PC-9 (cell line): ENCODE data around the gene SLC27A2. TPM values are rescaled to one million over a fixed set of nuclear protein-coding genes. Genes with fewer than 3 reads are reported as not detected.

Source experiments
- BruUV-seq: library from RNA; stranded (reverse); fragments of 400-500 nt; replicated peaks from 2 replicates; lab custom pipeline; 2021; lab: Mats Ljungman, UMichigan
- CTCF ChIA-PET: fragments of 300-600 bp; sonication (Branson Sonifier 250); formaldehyde crosslinking; loops from one replicate; lab custom pipeline; 2022; ENCODE audit warnings: antibody characterized with exemption; lab: Charles Lee
- POLR2A ChIA-PET: fragments of 300-600 bp; sonication (Branson Sonifier 250); formaldehyde crosslinking; loops from one replicate; lab custom pipeline; 2022; ENCODE audit warnings: antibody characterized with exemption; ENCODE audit not compliant: unreplicated experiment; lab: Charles Lee
- DNase-seq, 2 experiments: peaks; one replicate each; pipeline versions ENCODE4 v3.0.0 to v3.0.0-alpha.2; 2015 to 2022; ENCODE audit warnings: mixed read lengths in 1 of 2
- H2AFZ ChIP-seq: fragments of 200-600 bp; sonication (generic); 2 replicates; pipeline ENCODE4 v1.8.1; 2017; ENCODE audit warnings: antibody characterized with exemption
- H3F3A ChIP-seq: fragments of 200-600 bp; sonication (generic); 2 replicates; pipeline ENCODE4 v1.8.1; 2017; ENCODE audit warnings: antibody characterized with exemption, mild to moderate bottlenecking, low read depth; ENCODE audit not compliant: insufficient read depth
- H3K27ac ChIP-seq: fragments of 200-600 bp; sonication (generic); 2 replicates; pipeline ENCODE4 v1.6.1; 2016; ENCODE audit warnings: mixed run types
- H3K27me3 ChIP-seq: fragments of 200-600 bp; sonication (generic); 2 replicates; pipeline ENCODE4 v1.6.1; 2016; ENCODE audit warnings: low read depth, mixed run types; ENCODE audit not compliant: insufficient read depth
- H3K36me3 ChIP-seq: fragments of 200-600 bp; sonication (generic); 2 replicates; pipeline ENCODE4 v1.6.1; 2016; ENCODE audit warnings: low read depth, mixed run types
- H3K4me1 ChIP-seq: fragments of 200-600 bp; sonication (generic); replicated peaks from 2 replicates; pipeline ENCODE4 v1.6.1; 2016; ENCODE audit warnings: mixed run types; ENCODE audit not compliant: insufficient read depth
- H3K4me2 ChIP-seq: fragments of 200-600 bp; sonication (generic); 2 replicates; pipeline ENCODE4 v1.6.1; 2017; ENCODE audit warnings: mixed run types
- H3K4me3 ChIP-seq: fragments of 200-600 bp; sonication (generic); 2 replicates; pipeline ENCODE4 v1.6.1; 2016; ENCODE audit warnings: mixed run types
- H3K79me2 ChIP-seq: fragments of 200-600 bp; sonication (generic); 2 replicates; pipeline ENCODE4 v1.6.1; 2017; ENCODE audit warnings: low read depth, mixed run types
- H3K9me2 ChIP-seq: fragments of 200-600 bp; sonication (generic); 2 replicates; pipeline ENCODE4 v1.8.1; 2017; ENCODE audit warnings: mild to moderate bottlenecking; ENCODE audit not compliant: insufficient read depth
- H3K9me3 ChIP-seq: fragments of 200-600 bp; sonication (generic); 2 replicates; pipeline ENCODE4 v1.8.1; 2016; ENCODE audit warnings: low read depth; ENCODE audit not compliant: insufficient read depth
- H4K20me1 ChIP-seq: fragments of 200-600 bp; sonication (generic); 2 replicates; pipeline ENCODE4 v1.8.1; 2017; ENCODE audit not compliant: insufficient read depth
- EZH2 ChIP-seq: fragments of 200-600 bp; sonication (generic); IDR thresholded peaks from 2 replicates; pipeline ENCODE4 v1.8.0; 2017; ENCODE audit warnings: antibody characterized with exemption, low read depth
- intact Hi-C: fragments of 100-400 bp; cut with micrococcal nuclease; formaldehyde crosslinking; loops from one replicate; pipeline ENCODE4 v1.10.0; 2022; ENCODE audit not compliant: unreplicated experiment
- total RNA-seq: library from RNA; stranded (reverse); gene quantifications from 2 replicates; pipeline ENCODE4 v1.2.3, GENCODE V29; 2021
- TF ChIP-seq, protein P1 (sequence below): fragments of 200-600 bp; sonication (generic); conservative IDR thresholded peaks from 2 replicates; pipeline ENCODE4 v1.6.1; 2017; ENCODE audit warnings: mixed run types, antibody characterized with exemption, mild to moderate bottlenecking, moderate library complexity

Gene SLC27A2
- total RNA-seq, 1 experiment from 2014 or later = 7.5 TPM

DNA sequence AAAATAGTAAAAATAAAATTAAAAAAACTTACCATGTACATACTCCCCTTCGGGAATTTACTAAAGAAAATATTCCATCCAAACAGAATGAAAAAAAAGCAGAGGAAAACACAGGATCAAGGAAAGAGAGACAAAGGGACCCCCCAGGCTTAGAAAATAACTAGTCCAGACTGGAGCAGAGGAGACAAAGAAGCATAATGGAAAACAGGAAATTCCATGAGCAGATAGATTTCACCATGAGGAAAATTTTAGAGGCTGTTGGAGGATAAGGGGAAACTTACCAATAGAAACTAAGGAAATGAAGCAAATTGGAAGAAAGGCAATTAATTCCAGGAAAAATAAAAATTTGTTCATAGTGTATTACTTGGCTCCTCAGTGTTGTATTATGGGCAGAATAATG, 36.7 kb downstream of the SLC27A2 start:
- intact Hi-C loops = no loop called here
- no TSS peak for BruUV-seq
- peak overlapping the region; percentile 65; the same call in 1 of the 2 replicates for H3K4me2 ChIP-seq

DNA sequence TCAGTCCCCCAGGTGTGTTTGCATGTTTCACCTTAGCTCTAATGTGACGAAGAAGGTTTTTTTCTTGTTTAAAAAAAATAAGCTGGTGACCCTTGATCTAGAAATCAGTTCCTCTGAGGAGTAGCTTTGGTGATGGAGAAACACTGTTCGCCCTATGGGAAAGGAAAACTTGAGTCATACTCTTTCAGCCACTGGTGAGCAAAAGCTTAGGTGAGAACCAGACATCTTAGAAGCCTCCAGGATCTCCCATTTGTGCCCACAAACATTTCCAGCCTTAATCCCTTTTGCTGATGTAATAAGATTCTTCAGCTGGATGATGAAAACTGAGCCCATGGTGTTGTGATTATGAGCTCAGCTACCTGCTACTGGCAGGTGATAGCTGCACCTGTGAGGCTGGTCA, 37.8 kb downstream of the SLC27A2 start:
- H3K27me3 ChIP-seq = no peaks in the 10 kb centered on the region
- ChIA-PET POLR2A (no interaction called here), CTCF (interaction anchor here (0.6 kb wide), 1 partner anchor 64 kb away, joined by 5 read pairs; no protein-coding TSS in a partner anchor)
- peak overlapping the region; percentile 100 for H3K27ac ChIP-seq
- no peaks in the 10 kb centered on the region for H3K9me2 ChIP-seq
- peaks cover 37% of the 10 kb centered on the region for H3K4me1 ChIP-seq
- intact Hi-C loops = no loop called here
- no peaks in the 10 kb centered on the region for H3K79me2 ChIP-seq
- H3K36me3 ChIP-seq = peaks cover 10% of the 10 kb centered on the region; the same call in 1 of the 2 replicates
- peaks cover 31% of the 10 kb centered on the region for H3F3A ChIP-seq
- peak overlapping the region; percentile 65 for H3K4me2 ChIP-seq
- H3K9me3 ChIP-seq = no peaks in the 10 kb centered on the region
- H3K4me3 ChIP-seq = 0 out of 2 replicates have a peak overlapping the region, but pooled peaks have one; percentile 8
- DNase-seq = peak; percentile 22 to 96
- no peaks in the 10 kb centered on the region for H4K20me1 ChIP-seq
- no TSS peak for BruUV-seq
- no peak for TF ChIP-seq EZH2
- TF ChIP-seq, protein P1, sequence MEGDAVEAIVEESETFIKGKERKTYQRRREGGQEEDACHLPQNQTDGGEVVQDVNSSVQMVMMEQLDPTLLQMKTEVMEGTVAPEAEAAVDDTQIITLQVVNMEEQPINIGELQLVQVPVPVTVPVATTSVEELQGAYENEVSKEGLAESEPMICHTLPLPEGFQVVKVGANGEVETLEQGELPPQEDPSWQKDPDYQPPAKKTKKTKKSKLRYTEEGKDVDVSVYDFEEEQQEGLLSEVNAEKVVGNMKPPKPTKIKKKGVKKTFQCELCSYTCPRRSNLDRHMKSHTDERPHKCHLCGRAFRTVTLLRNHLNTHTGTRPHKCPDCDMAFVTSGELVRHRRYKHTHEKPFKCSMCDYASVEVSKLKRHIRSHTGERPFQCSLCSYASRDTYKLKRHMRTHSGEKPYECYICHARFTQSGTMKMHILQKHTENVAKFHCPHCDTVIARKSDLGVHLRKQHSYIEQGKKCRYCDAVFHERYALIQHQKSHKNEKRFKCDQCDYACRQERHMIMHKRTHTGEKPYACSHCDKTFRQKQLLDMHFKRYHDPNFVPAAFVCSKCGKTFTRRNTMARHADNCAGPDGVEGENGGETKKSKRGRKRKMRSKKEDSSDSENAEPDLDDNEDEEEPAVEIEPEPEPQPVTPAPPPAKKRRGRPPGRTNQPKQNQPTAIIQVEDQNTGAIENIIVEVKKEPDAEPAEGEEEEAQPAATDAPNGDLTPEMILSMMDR = no peak
- no peak overlapping the region for H2AFZ ChIP-seq

More for the DNA sequence above, 36.7 kb downstream of the SLC27A2 start:
- CTCF ChIA-PET = interaction anchor here (0.7 kb wide), 1 partner anchor 1413 kb away, joined by 3 read pairs; no protein-coding TSS in a partner anchor
- Histone ChIP-seq H3K27me3 (no peaks in the 10 kb centered on the region), H3K9me3 (no peaks in the 10 kb centered on the region), H3K27ac (peak overlapping the region; percentile 100), H3K4me3 (no peak overlapping the region), H4K20me1 (no peaks in the 10 kb centered on the region), H3K79me2 (no peaks in the 10 kb centered on the region), H2AFZ (no peak overlapping the region), H3K9me2 (no peaks in the 10 kb centered on the region), H3K4me1 (peaks cover 37% of the 10 kb centered on the region), H3F3A (peaks cover 31% of the 10 kb centered on the region), H3K36me3 (peaks cover 10% of the 10 kb centered on the region; the same call in 1 of the 2 replicates)
- no peak for DNase-seq
- TF ChIP-seq, protein P1 = no peak
- TF ChIP-seq EZH2 = no peak
- POLR2A ChIA-PET = no interaction called here

DNA sequence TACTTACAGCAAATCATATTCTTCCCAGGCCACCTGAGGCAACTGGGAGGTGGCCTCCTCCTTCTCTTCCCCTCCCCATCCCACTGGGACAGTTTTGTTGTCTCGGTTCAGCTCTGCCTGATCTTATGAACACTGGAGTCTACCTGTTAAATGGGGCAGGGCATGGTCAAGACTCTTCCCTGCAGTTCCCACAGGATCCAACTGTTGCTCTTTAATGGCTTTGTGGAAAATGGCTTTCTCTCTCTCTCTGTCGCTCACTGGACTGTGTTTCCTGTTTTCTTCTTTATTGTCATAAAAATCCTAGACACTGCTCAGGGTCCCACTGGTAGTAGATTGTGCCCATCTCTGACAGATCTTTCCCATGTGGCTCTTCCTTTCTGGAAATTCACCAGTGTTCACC, 40.2 kb downstream of the SLC27A2 start:
- no TSS peak for BruUV-seq
- Histone ChIP-seq H3F3A (peaks cover 31% of the 10 kb centered on the region), H2AFZ (no peak overlapping the region), H3K9me3 (no peaks in the 10 kb centered on the region), H3K4me3 (no peak overlapping the region), H3K4me2 (no peak overlapping the region), H3K4me1 (peaks cover 37% of the 10 kb centered on the region), H3K27ac (no peak overlapping the region), H3K36me3 (peaks cover 10% of the 10 kb centered on the region; the same call in 1 of the 2 replicates), H3K27me3 (no peaks in the 10 kb centered on the region), H4K20me1 (no peaks in the 10 kb centered on the region), H3K79me2 (no peaks in the 10 kb centered on the region), H3K9me2 (no peaks in the 10 kb centered on the region)
- no peak for DNase-seq
- POLR2A ChIA-PET = no interaction called here
- intact Hi-C loops = no loop called here
- CTCF ChIA-PET = no interaction called here
- TF ChIP-seq EZH2 = no peak
- TF ChIP-seq, protein P1 = no peak
